Measurements from ENCODE around the gene PKP1. TPM values are rescaled to one million over a fixed set of nuclear protein-coding genes. Genes with fewer than 3 reads are reported as not detected.

Gene PKP1
- total RNA-seq, 1 donor from 2014 or later = 0.03 TPM

- ATAC-seq (peak; percentile 76), DNase-seq (ENCODE audit: low spot score) (no peak)
Measured at GRCh38 chr1:201348211-201348566, 64.9 kb downstream of the PKP1 start.

- ATAC-seq (no peak), DNase-seq (ENCODE audit: low spot score) (no peak)
Measured at GRCh38 chr1:201349092-201349491, 65.8 kb downstream of the PKP1 start.

- DNase-seq (ENCODE audit: low spot score) = no peak
- ATAC-seq = no peak
Measured at GRCh38 chr1:201350361-201350725, 67.0 kb downstream of the PKP1 start.

- DNase-seq (ENCODE audit: low spot score) = no peak
Measured at GRCh38 chr1:201350884-201351283, 67.6 kb downstream of the PKP1 start.

GRCh38 chr1:201351617-201352016 lies 68.3 kb downstream of the PKP1 start:
- DNase-seq (ENCODE audit: low spot score) (no peak), ATAC-seq (no peak)

More at GRCh38 chr1:201350884-201351283, 67.6 kb downstream of the PKP1 start:
- no peak for ATAC-seq

- DNase-seq (ENCODE audit: low spot score) (no peak), ATAC-seq (no peak)
Measured at GRCh38 chr1:201353186-201353940, 70.1 kb downstream of the PKP1 start.

GRCh38 chr1:201354151-201354900 lies 71.0 kb downstream of the PKP1 start:
- DNase-seq (ENCODE audit: low spot score) (no peak), ATAC-seq (no peak)

- ATAC-seq = no peak
- DNase-seq (ENCODE audit: low spot score) = no peak
Measured at GRCh38 chr1:201354901-201355295, 71.6 kb downstream of the PKP1 start.

GRCh38 chr1:201355471-201355870 lies 72.2 kb downstream of the PKP1 start:
- DNase-seq (ENCODE audit: low spot score) (no peak), ATAC-seq (no peak)

- DNase-seq (ENCODE audit: low spot score) (no peak), ATAC-seq (no peak)
Measured at GRCh38 chr1:201356236-201356635, 72.9 kb downstream of the PKP1 start.

GRCh38 chr1:201356701-201357100 lies 73.4 kb downstream of the PKP1 start:
- ATAC-seq (no peak), DNase-seq (ENCODE audit: low spot score) (no peak)

GRCh38 chr1:201357211-201357610 lies 73.9 kb downstream of the PKP1 start:
- ATAC-seq (no peak), DNase-seq (ENCODE audit: low spot score) (no peak)

GRCh38 chr1:201357636-201358348 lies 74.5 kb downstream of the PKP1 start:
- DNase-seq (ENCODE audit: low spot score) (no peak), ATAC-seq (no peak)

GRCh38 chr1:201358596-201358995 lies 75.3 kb downstream of the PKP1 start:
- ATAC-seq (no peak), DNase-seq (ENCODE audit: low spot score) (no peak)

GRCh38 chr1:201359031-201359872 lies 75.9 kb downstream of the PKP1 start:
- ATAC-seq = no peak
- DNase-seq (ENCODE audit: low spot score) = no peak

- no peak for DNase-seq (ENCODE audit: low spot score)
- ATAC-seq = no peak
Measured at GRCh38 chr1:201359873-201360210, 76.5 kb downstream of the PKP1 start.

- DNase-seq (ENCODE audit: low spot score) (no peak), ATAC-seq (no peak)
Measured at GRCh38 chr1:201360486-201360885, 77.2 kb downstream of the PKP1 start.

- ATAC-seq = no peak
- DNase-seq (ENCODE audit: low spot score) = no peak
Measured at GRCh38 chr1:201360901-201361651, 77.8 kb downstream of the PKP1 start.

- peak; percentile 86 for ATAC-seq
- DNase-seq (ENCODE audit: low spot score) = no peak
Measured at GRCh38 chr1:201361652-201362504, 78.6 kb downstream of the PKP1 start.
